HFF-Myc (cell line): ENCODE measurements around the gene AWAT2.

ENCODE experiments used
- DNase-seq: peaks from one replicate; pipeline ENCODE4 v3.0.0-alpha.2; 2011; ENCODE audit warnings: low read depth; ENCODE audit errors: extremely low read depth
- H3K4me3 ChIP-seq: replicated peaks from 2 replicates; pipeline ENCODE4 v1.5.1; 2011; ENCODE audit warnings: low read depth, mild to moderate bottlenecking, control low read depth, low read length
- TF ChIP-seq, protein P1 (sequence below): IDR thresholded peaks from 2 replicates; pipeline ENCODE4 v1.5.1; 2012; ENCODE audit warnings: mild to moderate bottlenecking, low read depth, low read length, control low read depth; ENCODE audit errors: missing control alignments

The AWAT2 gene

DNA sequence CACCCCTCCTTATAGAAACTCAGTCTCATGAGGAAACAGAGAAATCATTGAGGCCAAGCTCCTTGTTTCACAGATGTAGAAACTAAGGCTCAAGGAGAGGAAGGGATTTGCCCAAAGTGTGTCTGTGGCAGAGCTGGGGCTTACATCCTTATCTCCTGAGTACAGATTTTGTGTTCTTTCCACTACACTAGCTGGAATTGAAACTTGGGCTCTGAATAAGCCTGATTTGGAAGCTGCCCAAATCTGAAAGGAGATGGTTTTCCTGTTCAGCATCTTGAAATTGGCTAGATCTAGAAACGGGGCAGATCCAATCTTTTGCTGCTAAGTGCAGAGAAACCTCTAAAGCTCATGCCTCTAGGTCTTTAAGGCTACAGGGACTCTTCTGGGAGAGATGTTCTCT lies 24.3 kb downstream of the AWAT2 start:
- no peak overlapping the region for H3K4me3 ChIP-seq
- TF ChIP-seq, protein P1, sequence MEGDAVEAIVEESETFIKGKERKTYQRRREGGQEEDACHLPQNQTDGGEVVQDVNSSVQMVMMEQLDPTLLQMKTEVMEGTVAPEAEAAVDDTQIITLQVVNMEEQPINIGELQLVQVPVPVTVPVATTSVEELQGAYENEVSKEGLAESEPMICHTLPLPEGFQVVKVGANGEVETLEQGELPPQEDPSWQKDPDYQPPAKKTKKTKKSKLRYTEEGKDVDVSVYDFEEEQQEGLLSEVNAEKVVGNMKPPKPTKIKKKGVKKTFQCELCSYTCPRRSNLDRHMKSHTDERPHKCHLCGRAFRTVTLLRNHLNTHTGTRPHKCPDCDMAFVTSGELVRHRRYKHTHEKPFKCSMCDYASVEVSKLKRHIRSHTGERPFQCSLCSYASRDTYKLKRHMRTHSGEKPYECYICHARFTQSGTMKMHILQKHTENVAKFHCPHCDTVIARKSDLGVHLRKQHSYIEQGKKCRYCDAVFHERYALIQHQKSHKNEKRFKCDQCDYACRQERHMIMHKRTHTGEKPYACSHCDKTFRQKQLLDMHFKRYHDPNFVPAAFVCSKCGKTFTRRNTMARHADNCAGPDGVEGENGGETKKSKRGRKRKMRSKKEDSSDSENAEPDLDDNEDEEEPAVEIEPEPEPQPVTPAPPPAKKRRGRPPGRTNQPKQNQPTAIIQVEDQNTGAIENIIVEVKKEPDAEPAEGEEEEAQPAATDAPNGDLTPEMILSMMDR, result no peak
- DNase-seq, result no peak

DNA sequence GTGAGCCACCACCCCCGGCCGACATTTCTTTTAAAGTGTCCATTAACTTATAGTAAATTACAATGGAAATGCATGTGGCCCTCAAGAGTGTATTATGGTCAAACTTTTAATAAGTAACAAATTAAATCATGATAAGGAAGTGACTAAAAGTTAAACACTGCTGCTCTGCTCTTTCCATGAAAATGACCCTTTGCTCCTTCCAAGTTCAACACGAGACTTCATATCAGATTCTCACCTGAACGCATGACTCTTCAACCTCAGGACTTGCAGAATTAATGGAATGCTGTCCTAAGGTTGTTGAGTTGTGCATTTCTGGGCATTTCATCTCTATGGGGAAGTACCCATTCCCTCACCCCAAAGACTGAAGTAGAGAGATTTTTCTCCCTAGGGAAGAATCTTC lies 27.1 kb downstream of the AWAT2 start:
- TF ChIP-seq, protein P1, result no peak
- no peak overlapping the region for H3K4me3 ChIP-seq
- DNase-seq, result no peak

DNA sequence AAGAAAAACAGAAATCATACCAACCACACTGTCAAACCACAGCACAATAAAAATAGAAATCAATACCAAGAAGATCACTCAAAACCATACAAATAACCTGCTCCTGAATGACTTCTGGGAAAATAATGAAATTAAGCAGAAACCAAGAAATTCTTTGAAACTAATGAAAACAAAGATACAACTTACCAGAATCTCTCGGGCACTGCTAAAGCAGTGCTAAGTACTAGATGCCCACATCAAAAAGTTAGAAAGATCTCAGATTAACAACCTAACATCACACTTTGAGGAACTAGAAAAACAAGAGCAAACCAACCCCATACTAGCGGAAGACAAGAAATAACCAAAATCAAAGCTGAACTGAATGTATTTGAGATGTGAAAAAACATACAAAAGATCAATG lies 33.2 kb downstream of the AWAT2 start:
- no peak for DNase-seq
- no peak overlapping the region for H3K4me3 ChIP-seq
- TF ChIP-seq, protein P1, result no peak

DNA sequence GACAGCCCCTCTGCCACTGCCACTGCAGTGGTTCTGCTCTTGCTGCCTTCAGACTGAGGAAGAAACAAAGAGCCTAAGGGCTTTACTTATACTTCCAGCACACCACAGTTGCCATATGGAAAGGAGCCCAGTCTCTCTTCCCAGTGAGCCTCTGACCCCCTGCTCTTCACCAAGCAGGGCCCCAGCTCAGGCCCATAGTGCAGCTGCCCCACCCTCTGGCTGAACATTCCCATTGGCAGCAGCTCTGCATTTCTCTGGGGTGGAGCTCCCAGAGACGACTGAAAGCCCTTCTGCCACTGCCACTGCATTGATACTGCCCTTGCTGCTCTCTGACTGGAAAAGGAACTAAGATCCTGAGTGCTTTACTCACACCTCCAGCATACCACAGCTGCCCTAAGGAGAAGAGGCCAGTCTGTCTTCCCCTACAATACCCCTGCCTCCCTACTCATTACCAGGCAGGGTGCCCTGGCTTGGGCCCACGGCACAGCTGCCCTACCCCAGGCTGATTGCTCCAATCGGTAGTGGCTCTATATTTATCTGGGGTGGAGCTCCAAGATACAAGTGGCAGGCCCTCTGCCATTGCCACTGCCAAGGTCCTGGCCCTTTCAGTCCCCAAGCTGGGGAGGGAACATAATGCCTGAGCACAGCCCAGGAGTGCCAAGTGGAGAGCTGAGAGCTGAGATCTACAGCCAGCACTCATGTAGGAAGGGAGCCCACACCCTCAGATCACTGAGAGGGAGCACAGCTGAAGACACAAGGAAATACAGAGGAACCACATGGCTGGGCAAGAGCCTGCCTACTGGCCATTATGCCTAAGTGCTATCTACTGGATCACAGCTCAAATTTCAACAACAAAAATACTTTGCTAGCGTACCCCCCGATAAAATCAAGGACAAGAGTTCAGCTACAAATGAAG lies 36.0 kb downstream of the AWAT2 start:
- no peak overlapping the region for H3K4me3 ChIP-seq
- TF ChIP-seq, protein P1, result no peak
- no peak for DNase-seq

DNA sequence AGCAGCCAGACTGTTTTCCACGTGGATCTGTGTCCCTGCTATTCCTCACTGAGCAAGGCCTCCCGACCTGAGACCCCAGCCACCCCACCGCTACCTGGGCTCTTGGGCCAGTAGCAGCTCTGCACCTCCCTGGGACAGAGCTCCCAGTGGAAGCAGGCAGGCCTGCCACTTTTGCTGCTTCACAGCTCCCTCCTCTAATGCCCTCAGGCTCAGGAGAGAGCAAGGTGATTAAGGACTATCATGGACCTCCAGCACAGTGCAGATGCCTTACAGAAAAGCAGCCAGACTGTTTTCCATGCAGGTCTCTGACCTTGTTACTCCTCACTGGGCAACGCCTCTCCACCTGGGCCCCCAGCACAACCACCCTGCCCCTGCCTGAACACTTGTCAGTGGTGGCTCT lies 37.0 kb downstream of the AWAT2 start:
- no peak overlapping the region for H3K4me3 ChIP-seq
- no peak for DNase-seq
- TF ChIP-seq, protein P1, result no peak

DNA sequence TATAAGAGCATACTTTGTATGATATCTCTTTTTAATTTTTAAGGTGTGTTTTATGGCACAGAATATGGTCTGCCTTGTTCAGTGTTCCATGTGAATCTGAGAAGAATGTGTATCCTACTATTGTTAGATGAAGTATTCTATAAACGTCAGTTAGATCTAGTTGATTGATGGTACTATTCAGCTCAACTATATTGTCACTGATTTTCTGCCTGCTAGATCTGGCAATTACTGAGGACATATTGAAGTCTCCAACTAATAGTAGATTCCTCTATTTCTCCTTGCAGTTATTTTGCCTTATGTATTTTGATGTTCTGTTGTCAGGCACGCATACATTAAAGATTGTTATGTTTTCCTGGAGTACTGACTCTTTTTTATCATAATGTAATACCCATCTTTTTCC lies 39.8 kb downstream of the AWAT2 start:
- DNase-seq, result no peak

More for the DNA sequence above, 39.8 kb downstream of the AWAT2 start:
- no peak overlapping the region for H3K4me3 ChIP-seq
- TF ChIP-seq, protein P1, result no peak
